GM18526 (cell line): ENCODE data around the gene PSME2.

ENCODE experiments used
- POLR2A ChIP-seq: IDR thresholded peaks from 3 replicates; pipeline ENCODE4 v1.6.1; 2011; ENCODE audit not compliant: insufficient read length; ENCODE audit errors: extremely low read depth

PSME2 gene

DNA sequence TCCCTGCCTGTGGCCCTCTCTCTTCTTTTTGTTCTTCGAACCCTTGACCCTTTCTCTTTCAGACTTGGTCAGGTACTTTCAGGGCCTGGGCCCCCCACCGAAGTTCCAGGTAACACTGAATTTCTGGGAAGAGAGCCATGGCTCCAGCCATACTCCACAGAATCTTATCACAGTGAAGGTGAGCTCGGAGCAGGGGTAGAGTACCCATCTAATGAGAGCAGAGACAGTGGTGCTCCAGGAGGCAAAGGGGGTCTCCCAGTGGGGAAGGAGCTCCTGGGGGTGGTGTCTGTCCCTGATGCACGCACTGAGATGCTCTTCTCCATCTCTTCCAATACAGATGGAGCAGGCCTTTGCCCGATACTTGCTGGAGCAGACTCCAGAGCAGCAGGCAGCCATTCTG, 19.4 kb upstream of the PSME2 start:
- TF ChIP-seq POLR2A: no peak

DNA sequence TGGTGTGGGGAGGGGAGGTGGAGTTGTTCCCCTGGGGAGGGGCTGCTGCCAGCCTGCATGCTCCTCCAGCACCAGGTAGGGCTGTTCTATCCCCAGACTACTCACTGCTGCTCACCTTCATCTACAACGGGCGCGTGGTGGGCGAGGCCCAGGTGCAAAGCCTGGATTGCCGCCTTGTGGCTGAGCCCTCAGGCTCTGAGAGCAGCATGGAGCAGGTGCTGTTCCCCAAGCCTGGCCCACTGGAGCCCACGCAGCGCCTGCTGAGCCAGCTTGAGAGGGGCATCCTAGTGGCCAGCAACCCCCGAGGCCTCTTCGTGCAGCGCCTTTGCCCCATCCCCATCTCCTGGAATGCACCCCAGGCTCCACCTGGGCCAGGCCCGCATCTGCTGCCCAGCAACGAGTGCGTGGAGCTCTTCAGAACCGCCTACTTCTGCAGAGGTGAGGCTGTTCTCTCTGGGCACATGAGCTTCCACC, 18.1 kb upstream of the PSME2 start:
- TF ChIP-seq POLR2A: peak; percentile 22

DNA sequence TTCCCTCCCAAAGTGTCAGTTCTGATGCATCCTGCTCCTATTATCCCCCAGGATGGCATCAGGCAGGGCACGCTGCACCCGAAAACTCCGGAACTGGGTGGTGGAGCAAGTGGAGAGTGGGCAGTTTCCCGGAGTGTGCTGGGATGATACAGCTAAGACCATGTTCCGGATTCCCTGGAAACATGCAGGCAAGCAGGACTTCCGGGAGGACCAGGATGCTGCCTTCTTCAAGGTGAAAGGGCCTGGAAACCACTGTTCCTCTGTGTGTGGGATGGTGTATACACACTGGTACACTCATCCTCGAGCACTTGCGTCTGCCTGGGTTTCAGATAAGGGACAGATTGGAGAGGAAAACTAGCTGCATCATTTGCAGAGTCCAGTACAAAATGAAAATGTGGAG, 15.7 kb upstream of the PSME2 start:
- TF ChIP-seq POLR2A: no peak

DNA sequence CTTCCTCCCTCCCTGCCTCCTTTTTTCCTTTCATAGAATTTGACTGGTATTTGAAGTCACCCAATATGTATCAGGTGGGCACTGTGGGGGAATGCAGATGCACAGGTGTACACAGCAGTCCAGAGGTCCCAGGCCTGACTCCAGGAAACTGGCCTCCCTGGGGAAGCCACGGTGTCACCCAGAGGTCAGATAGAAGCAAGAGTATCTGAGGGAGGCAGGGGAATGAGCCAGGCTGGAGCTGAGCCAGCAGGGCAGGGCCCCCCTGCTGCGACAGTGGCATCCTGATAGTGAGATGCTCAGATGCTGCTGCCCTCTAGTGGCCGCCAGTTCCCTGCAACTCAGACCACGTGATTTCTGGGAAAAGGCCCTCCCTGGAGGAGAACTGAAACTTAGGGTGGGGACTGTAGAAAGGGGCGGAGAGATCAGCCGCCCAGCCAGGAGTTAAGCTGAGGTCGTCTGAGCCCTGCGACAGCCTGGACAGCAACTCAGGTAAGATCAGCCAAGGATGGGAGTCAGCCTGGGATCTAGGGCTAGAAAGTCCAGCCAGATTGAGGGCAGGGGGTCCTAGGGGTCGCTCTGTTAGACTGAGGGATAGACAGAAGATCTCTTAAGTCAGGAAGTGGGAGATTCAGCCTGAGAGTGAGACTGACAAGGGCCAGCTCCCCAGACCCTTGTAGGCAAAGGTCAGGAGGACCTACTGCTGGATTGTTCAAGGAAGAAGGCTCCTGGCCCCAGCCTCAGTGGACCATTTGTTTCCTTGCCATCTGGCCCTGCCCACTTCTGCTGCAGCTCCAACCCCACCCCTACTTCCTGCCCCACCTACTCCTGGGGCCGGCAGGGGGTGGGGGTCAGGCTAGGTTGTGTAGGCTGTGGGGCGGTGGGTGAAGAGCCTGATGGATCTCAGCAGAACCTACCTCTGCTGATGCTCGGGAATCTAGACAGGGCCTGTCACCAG, 14.7 kb upstream of the PSME2 start, which contains the start of gene IRF9:
IRF9 (plus strand) TSS at position 416 of the 955 bp plus-strand sequence. CDS start 880 bp downstream, outside the sequence.
- peak; percentile 86 for TF ChIP-seq POLR2A

GRCh38 chr14:24160499-24160849, 14.1 kb upstream of the PSME2 start:
- no peak for TF ChIP-seq POLR2A

DNA sequence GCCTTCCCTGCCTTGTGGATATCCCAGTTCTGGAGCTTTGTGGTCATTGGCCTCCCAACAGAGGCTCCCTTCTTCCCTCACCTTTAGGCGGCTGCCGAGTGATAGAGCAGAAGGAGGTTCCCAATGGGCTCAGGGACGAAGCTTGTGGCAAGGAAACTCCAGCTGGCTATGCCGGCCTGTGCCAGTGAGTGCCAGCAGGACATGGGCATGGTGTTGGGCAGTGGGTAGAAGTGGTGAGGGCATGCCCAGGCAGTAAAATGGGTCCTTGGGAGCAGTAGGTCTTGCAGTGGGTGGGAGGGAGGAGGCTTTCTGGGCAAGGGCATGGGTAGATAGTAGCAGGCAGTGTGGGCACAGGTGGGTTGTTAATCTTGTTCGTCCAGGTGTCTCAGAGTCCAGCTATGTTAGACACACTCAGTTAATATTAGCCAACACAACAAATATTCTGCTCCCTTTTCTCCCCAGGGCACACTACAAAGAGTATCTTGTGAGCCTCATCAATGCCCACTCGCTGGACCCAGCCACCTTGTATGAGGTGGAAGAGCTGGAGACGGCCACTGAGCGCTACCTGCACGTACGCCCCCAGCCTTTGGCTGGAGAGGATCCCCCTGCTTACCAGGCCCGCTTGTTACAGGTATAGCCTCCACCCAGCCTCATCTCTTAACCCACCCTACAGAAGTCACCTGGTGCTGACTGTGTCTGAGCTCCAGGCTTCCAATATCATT, 13.5 kb upstream of the PSME2 start:
- no peak for TF ChIP-seq POLR2A

DNA sequence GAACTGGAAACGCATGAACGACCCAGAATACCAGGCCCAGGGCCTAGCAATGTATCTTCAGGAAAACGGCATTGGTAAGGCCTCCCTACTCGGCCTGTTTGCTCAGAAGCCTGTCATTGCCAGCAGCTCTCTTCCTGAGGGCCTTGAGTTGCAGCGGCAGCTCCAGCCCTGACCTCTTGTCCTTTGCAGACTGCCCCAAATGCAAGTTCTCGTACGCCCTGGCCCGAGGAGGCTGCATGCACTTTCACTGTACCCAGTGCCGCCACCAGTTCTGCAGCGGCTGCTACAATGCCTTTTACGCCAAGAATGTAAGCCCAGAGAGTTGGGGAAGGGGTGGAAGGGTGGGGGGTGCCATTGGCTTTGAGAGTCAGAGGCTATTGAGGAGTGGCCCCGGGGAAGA, 10.9 kb upstream of the PSME2 start:
- no peak for TF ChIP-seq POLR2A

GRCh38 chr14:24156840-24157239, 10.4 kb upstream of the PSME2 start:
- TF ChIP-seq POLR2A: no peak

GRCh38 chr14:24155100-24155499, 8.7 kb upstream of the PSME2 start:
- TF ChIP-seq POLR2A: no peak

DNA sequence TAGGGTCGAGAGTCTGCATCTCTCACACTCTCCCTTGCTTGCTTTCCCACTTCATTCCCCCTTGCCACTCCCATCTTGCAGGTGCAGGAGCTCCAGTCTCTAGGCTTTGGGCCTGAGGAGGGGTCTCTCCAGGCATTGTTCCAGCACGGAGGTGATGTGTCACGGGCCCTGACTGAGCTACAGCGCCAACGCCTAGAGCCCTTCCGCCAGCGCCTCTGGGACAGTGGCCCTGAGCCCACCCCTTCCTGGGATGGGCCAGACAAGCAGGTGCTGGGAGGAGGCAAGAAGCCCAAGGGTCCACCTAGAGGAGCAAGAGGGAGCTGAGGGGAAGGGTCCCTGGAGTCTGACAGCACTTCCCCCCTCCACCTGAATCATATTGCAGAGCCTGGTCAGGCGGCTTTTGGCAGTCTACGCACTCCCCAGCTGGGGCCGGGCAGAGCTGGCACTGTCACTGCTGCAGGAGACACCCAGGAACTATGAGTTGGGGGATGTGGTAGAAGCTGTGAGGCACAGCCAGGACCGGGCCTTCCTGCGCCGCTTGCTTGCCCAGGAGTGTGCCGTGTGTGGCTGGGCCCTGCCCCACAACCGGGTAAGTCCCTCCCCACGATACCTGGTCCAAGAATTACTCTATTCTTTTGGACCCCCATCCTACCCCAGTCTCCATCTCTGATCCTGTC, 5.1 kb upstream of the PSME2 start:
- TF ChIP-seq POLR2A: no peak

GRCh38 chr14:24150993-24151392, 4.6 kb upstream of the PSME2 start:
- TF ChIP-seq POLR2A: no peak

DNA sequence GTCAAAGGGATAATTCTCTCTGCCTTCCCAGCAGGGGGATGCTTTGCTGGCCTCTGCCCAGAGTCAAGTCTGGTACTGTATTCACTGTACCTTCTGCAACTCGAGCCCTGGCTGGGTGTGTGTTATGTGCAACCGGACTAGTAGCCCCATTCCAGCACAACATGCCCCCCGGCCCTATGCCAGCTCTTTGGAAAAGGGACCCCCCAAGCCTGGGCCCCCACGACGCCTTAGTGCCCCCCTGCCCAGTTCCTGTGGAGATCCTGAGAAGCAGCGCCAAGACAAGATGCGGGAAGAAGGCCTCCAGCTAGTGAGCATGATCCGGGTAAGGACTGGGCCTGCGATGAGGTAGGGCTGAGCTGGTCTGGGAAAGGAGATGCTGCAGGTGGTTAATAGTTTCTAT, 4.2 kb upstream of the PSME2 start:
- no peak for TF ChIP-seq POLR2A

GRCh38 chr14:24150061-24150460, 3.7 kb upstream of the PSME2 start:
- TF ChIP-seq POLR2A: no peak

DNA sequence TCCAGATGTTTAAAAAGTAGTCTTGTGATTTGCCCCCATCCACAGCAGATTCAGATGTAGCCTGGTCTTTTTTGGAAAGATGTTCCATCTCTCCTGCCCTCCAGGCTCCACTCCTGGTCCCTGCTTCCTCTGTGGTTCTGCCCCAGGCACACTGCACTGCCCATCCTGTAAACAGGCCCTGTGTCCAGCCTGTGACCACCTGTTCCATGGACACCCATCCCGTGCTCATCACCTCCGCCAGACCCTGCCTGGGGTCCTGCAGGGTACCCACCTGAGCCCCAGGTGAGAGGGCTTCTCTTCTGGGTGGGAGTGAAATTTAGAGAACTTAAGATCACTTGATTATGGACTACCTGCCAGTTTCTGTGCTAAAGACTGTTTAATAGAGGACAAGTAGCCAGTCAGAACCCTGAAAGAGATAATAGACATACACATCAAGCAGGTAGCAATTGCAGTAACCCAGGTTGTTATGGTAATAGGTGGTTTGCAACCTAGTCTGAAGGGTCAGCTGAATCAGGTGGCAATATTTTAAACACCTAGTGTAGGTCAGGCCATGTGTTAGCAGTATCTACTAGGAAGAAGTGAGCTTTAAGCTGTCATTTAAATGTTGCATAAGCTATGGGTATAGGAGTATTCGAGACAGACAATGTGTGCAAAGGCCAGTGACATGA, 3.0 kb upstream of the PSME2 start:
- TF ChIP-seq POLR2A: no peak
